HG02610 (cell line): ENCODE data around the gene KIAA1958.
"Not testable (repeated sequence)": the region's sequence is repeated elsewhere in the genome, so short reads cannot be mapped to it uniquely, and the experiment has no call there.

Experiments used
- ATAC-seq: cut with Tn5 transposase; IDR thresholded peaks from one replicate; pipeline ENCODE4 v1.9.1; 2021; ENCODE audit warnings: mild to moderate bottlenecking, moderate library complexity; ENCODE audit not compliant: unreplicated experiment

Gene KIAA1958

DNA sequence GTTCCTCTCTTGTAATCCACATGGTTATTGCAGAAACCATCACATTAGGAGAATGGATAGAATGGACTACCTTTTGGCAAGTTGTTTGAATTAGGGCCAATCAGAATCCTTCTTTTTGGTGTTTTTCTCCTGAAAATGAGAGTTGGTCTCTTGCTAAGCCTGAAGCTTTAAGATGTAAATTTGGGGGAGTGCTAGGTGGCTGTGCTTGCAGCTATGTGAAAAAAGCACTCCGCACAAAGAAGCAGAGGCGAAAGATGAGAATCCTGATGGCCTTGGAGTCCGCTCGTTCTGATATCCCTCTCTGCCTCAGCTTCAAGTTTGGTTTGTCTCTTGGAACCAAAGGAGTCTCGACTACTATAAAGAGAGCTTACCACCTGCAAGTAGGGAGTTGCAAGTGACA is 167.7 kb downstream of the KIAA1958 start:
- no peak for ATAC-seq

DNA sequence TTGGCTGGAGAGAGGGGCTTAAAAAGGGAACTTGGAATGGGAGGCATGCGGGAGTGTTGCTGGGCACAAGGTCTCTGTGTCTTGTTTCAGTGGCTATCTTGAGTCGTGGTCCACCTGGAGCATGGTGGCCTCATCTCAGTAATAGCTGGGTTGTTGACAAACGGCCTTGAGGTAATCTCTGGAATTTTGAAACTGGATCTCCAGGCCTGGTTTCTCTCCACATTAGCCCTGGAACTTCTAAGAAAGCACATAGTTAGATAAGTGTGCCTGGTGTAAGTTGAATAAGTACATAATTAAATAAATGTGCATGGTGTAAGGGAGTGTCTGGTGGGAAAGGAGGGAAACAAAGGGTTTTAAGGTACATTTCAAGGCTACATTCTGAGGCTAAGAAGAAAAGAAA is 169.0 kb downstream of the KIAA1958 start:
- no peak for ATAC-seq

DNA sequence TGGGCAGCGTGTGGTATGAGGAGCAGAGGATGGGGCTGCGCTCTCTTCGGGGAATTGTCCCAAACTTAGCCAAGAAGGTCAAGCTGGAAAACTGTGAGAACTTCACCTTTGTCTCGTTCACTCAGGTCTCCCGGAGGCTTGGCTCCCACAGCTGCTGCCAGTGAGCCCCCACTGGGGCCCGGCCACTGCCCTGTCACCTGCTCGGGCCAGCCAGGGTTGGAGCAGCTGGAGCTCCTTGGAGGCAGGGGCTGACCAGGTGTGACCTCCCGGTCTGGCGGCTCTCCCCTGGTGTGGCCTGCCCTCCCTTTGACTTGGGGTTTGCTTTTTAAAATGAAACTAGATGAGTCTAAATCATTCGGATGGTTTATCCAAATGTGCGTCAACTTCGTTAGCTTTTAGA is 173.3 kb downstream of the KIAA1958 start:
- ATAC-seq = no peak

DNA sequence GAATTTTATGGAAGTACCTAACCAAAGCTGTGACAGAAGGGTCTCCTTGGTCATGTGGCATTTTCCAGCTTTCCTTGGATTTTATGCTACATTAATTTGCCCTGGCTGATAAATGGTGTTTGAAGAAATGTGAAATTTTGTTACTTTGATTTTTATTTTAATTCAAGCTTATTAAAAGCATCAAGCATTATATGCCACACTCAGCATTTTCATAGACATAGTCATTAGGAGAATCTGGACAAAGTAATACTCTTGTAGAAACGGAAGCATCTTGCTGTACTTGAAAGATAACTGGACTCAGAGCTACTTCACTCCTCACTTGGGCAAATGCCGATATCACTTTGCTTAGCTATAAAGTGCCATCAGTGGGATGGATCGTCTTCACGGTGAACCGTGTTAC is 177.1 kb downstream of the KIAA1958 start:
- ATAC-seq = no peak

DNA sequence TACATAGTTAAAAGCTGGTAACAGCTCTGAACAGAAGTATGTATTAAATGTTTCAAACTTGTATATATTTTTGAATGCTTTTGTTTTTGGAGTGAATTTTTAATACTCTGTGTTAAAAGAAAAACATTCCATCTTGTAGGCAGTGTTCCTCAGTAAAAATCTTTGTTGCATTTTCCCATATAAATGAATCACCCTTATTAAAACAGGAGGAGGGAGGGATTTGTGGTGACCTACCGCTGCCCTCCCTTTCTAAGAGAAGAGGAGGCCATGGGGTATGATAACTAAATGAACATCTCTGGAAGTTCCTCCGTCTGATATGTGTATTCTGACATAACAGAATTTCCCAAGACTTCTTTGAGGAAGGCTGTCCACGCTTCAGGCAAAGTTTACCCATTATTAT is 177.9 kb downstream of the KIAA1958 start:
- ATAC-seq = no peak

DNA sequence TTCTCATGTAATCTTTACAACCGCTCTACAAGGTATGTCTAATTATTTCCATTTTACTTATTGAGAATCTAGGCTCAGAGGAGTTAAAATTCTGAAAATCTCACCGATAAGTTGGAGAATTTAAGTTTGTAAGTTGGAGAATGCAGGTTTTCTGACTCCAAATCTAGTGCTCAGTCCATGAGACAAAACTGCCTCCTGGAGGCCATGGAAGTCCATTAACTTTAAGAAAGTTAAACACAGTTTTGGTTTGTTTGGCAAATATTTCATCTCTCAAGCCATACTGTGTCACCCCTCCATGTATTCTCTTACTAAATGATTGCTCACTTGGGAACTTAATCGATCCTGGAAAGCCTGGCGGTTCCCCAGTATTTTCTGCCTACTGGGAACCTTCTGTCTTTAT is 178.7 kb downstream of the KIAA1958 start:
- ATAC-seq = no peak

DNA sequence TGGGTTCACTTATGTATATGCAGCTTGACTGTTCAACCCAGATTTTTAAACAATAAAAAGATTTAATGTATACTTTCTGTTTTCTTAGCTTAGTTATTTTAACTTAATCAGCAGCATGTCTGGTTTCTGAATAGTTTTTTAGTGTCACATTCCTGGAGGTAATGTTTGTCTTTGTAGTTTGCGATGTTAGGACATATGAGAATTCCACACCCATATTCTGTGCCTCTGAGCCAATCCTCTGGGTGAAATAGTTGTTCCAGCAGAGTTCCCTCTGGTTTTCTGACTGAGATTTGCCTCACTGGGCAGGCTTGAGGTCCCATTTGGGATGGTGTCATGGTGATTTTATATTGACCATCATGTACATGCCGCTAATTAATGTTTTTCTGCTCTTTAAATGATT is 182.7 kb downstream of the KIAA1958 start:
- no peak for ATAC-seq

DNA sequence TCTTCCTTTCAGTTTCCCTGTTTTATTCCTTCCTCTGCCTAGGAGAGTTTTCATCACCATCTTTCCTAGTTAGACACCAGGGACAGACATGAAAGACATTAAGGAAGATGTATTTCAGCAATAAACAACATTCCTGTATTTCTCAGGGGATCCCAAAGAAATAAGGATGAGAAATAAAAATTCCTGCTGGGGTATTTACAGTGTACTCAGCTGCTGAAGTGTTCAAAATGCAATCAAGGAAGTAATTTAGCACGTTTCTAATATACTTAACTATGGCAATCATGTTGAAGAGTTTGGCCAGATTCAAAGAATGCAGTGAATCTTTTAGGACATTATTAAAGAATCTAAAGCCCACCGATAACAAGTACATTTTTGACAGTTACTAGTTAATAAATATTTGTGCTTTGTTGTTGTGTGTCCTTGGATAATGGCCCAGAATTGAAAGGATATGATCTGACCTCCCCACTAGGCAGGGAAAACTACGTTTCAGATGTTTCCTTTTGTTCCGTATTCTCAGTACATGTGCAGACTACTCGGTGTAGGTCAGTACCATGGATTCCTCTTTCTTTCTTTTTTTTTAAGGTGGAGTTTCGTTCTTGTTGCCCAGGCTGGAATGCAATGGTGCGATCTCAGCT is 184.5 kb downstream of the KIAA1958 start:
- no peak for ATAC-seq

DNA sequence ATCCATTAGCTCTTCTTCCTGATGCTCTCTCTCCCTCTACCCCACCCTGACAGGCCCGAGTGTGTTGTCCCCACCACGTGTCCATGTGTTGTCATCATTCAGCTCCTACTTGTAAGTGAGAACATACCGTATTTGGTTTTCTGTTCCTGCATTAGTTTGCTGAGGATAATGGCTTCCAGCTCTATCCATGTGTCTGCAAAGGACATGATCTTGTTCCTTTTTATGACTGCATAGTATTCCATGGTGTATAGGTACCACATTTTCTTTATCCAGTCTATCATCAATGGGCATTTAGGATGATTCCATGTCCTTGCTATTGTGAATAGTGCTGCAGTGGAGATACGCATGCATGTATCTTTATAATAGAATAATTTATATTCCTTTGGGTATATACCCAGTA is 186.6 kb downstream of the KIAA1958 start:
- not testable (repeated sequence) for ATAC-seq

DNA sequence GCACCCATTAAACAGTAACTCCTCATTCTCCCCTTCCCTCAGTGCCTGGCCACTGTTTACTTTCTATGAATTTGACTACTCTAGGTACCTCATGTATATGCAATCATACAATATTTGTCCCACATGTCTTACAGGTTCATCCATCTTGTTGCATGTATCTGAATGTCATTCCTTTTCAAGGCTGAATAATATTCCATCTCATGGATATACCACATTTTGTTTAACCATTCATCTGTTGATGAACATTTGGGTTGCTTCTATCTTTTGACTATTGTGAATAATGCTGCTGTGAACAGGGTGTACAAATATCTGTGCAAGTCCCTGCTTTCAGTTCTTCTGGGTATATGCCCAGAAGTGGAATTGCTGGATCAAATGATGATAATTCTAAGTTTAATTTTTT is 190.4 kb downstream of the KIAA1958 start:
- ATAC-seq = no peak

DNA sequence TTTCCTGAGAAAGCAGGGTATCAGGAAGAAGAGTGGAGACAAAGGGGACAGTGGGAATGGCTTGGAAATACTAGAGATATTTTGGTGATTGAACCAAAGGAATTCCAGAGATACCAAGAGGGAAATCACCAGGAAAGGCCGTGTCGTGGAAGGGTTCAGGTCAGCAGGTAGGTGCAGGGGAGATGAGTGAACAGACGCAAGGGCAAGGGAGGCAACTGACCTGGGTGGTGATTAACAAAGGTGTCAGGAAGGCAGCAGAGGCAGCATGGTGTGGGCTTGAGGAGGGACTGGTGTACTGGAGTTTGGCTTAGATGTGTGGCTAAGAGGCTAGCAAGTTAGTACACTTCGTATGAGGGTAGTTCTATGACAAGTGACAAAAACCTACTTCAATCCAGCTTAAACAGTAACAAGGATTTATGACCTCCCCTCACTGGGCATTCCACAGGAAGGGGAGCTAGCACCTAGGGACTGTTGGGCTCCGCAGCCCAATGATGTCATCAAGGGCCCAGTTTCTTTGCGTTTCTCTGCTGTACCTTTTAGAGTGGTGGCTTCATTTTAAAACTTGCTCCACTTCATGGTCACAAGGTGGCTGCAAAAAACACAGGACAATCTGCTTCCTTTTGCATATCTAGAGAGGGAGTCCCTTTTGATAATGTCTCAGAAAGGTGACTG is 194.2 kb downstream of the KIAA1958 start:
- no peak for ATAC-seq

DNA sequence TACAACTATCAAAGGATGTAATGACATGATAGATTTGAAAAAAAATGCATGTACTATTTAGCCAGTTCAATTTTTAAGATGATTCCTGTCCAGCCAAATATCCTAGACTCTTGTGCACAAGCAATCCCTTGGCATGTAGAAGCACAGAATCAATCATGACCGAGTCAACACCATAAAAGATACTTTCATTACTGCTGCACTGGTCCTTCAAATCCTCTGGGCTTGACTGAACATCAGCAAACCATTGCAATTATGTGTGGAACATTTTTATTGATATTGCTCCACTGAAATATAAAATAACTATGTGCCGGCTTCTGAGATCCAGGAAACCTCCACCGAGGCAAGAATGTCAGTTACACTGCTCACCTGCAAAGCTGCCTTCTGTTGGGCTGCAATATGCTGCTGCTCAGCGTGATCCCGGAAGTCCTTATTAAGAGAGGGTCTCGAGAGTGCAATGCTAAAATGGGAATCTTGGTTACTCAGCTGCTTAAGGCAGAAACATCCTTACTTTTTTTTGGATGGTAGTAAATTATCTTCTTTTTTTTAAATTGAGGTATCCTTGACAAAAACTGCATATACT is 202.6 kb downstream of the KIAA1958 start:
- ATAC-seq = no peak

DNA sequence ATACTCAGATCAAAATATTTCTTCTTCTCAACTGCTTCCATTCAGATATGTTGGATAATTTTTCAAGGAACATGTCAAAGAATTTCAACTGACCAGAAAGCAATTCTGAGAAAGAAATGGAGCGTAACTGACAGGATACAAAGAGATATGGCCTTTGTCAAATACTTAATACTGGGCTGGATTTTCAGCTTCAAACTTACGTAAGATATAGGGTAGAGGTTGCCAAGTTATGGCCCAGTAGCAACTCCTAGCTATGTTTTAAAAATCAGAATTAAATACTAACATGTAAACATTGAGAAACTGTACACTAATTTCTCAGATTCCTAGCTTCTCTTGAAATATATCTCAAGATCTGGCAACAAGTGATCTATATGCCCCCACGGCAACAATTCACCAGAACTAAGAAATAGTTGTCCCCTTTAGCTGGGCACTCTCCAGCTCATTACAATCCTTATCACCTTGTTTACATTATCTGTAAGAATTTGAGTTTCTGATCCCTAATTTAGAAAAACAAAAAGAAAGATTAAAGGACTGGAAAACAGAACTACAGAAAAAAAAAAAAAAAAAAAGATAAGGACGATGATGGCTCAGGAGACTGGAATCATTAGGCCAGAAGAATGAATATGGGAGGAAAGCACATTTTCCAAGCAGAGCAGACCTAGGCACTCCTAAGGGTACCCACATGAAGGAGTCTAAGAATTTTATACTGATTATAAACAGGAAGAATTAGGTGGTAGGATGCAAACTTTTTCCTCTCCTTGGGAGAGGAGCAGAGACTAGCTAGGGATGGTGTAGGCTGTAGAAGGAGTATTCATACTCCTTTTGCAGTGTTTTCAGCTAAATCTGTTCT is 208.3 kb downstream of the KIAA1958 start:
- no peak for ATAC-seq

DNA sequence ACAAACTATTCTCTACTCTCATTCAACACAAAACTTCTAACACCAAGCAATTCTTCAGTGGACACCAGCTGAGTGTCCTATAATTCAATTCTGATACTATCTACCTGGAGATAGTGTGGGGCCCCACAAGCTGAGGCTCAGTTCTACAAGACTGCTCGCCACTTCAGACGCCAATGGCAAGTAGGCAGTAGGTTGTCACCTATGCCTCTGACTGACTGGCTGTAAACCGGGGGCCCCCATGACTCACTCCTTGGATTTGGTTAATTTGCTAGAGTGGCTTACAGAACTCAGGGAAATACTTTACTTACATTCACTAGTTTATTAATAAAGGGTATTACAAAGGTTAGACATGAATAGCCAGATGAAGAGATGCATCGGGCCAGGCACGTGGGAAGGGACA is 209.8 kb downstream of the KIAA1958 start:
- no peak for ATAC-seq

DNA sequence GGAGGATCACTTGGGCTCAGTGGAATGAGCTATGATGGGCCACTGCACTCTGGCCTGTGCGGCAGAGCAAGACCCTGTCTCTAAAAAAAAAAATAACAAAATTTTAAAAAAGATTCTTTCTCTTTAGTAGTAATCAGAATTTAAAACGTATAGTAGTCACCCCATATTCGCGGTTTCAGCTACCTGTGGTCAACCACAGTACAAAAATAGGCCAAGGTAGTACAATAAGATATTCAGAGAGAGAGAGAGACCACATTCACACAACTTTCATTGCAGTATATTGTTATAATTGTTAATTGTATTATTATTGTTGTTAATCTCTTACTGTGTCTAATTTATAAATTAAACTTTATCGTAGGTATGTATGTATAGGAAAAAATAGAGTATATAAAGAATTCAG is 212.6 kb downstream of the KIAA1958 start:
- ATAC-seq = peak; percentile 80

DNA sequence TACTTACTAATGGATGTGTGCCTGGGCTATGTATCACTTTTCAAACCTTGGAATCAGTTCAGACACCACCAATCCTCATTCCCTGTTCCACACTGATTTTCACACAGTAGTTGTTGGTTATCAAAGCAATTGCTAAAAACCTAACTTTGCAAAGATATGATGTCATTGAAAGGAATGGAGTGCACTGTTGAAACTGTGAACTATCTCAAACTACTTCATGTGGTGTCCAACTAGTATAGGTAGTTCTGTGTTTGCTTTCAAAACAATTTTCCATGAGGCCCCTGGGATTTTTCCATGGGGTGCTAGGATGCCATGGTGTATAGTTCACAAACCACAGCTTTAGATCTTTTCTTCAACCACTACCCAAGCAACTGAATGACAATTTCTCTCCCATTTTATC is 213.5 kb downstream of the KIAA1958 start:
- no peak for ATAC-seq

DNA sequence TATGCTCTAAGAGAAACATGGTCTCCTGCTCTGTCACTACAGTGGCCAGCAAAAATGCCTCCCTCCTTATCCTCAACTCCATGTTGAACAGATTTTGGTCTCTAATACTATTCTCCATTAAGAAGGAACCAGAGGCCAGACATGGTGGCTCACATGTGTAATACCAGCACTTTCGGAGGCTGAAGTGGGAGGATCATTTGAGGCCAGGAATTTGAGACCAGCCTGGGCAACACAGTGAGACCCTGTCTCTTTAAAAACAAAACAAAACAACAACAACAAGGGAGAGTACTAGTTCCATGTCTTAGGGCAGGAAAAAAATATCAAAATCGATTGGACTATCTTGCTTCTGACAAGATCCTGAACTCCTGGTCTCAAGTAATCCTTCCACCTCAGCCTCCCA is 216.7 kb downstream of the KIAA1958 start:
- ATAC-seq = no peak

DNA sequence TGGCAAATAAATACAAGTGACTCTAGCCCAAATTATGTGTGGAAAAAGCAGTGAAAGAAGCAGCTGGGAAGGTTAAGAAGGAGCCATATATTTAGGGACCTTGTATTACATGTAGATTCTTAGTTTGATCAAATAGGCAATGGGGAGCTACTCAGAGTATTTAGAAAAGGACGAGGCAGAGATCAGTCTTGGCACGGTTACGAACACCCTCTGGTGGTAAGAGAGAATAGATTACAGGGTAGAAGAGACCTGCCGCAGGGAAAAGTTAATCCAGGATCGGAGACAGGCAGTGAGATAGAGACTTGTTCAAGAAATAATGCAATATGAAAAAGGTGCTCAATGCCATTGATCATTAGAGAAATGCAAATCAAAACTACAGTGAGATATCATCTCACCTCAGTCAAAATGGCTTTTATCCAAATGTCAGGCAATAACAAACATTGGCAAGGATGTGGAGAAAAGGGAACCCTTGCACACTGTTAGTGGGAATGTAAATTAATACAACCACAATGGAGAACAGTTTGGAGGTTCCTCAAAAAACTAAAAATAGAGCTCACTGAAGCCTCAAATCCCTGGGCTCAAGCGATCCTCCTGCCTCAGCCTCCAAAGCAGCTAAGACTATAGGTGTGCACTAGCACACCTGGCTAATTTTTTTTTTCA is 219.3 kb downstream of the KIAA1958 start:
- no peak for ATAC-seq

DNA sequence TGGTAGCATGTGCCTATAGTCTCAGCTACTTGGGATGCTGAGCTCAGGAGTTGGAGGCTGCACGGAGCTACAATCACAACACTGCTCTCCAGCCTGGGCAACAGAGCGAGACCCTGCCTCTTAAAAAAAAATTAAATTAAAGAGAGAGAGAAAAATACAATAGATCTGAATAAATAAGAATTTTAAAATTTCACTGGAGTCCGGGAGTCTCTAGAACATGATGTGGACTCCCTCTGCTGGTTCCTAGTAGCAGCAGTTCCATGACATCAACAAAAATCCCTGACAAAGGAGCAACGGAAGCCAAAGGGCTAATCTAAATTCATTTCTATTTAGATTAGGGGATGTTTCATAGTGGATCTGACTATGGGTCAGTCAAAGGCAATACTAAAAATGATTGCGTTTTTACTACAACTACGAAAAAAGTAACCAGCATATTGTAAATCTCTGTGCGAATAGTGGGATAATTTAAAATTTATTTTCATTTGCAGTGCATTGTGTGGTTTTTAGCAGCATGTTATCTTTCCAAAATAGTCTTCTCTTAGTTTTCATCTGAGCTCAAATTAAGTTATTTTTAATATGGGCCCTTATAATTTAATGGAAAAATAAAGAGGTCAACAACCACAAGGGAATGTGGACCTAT is 224.5 kb downstream of the KIAA1958 start:
- ATAC-seq = no peak

DNA sequence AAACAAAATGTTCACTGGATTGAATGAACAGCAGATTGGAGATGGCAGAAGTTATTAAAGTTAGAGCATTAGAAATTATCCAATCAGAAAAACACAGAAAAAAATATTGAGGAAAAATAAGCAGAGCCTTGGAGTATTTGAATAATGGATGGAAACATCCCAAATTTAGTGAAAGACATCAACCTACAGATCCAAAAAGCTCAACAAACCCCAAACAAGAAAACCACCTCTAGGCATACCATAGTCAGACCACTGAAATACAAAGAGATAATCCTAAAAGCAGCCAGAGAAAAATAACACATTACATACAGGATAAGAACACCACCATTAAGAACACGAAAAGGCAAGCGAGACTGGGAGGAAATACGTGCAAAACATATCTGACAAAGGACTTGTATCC is 226.1 kb downstream of the KIAA1958 start:
- no peak for ATAC-seq
